ENCODE data around the gene RPS17.
A peak's percentile ranks its signal among the peaks of the same experiment; 100 is the strongest.
"Not testable (repeated sequence)": the region's sequence is repeated elsewhere in the genome, so short reads cannot be mapped to it uniquely, and the experiment has no call there.

The RPS17 gene

GRCh38 chr15:82530606-82531379 is 9.5 kb downstream of the RPS17 start:
- Histone ChIP-seq H3K9ac (ENCODE audit: low read depth in 1 of 2, low read length in 2 of 2) (peak overlapping the region in 1 of 2 donors; percentile 58), H3K4me3 (ENCODE audit: low read depth in 1 of 2, low read length in 2 of 2) (peak overlapping the region; percentile 31 to 72), H3K27me3 (ENCODE audit: control insufficient read depth in 1 of 2, insufficient read depth in 2 of 2, low read length in 2 of 2) (no peaks in the 10 kb centered on the region), H3K4me1 (ENCODE audit: control insufficient read depth in 1 of 2, insufficient read depth in 2 of 2, low read length in 2 of 2) (peaks cover 0 to 7% of the 10 kb centered on the region in 2 donors), H3K9me3 (ENCODE audit: control insufficient read depth in 1 of 2, low read length in 2 of 2) (no peaks in the 10 kb centered on the region), H3K36me3 (ENCODE audit: control insufficient read depth in 1 of 2, insufficient read depth in 2 of 2, low read length in 2 of 2) (peaks cover 3 to 25% of the 10 kb centered on the region in 2 donors), H3K27ac (ENCODE audit: low read depth, low read length) (no peak overlapping the region)

- peaks cover 0 to 7% of the 10 kb centered on the region in 2 donors for H3K4me1 ChIP-seq (ENCODE audit: control insufficient read depth in 1 of 2, insufficient read depth in 2 of 2, low read length in 2 of 2)
- H3K27ac ChIP-seq (ENCODE audit: low read depth, low read length): no peak overlapping the region
- H3K27me3 ChIP-seq (ENCODE audit: control insufficient read depth in 1 of 2, insufficient read depth in 2 of 2, low read length in 2 of 2): no peaks in the 10 kb centered on the region
These were observed 10.3 kb downstream of the RPS17 start for GRCh38 chr15:82530006-82530405.

GRCh38 chr15:82513587-82513986 is 26.7 kb downstream of the RPS17 start:
- not testable (repeated sequence) for H3K4me1 ChIP-seq (ENCODE audit: control insufficient read depth in 1 of 2, insufficient read depth in 2 of 2, low read length in 2 of 2); H3K4me3 ChIP-seq (ENCODE audit: low read depth in 1 of 2, low read length in 2 of 2); H3K36me3 ChIP-seq (ENCODE audit: control insufficient read depth in 1 of 2, insufficient read depth in 2 of 2, low read length in 2 of 2); H3K27ac ChIP-seq (ENCODE audit: low read depth, low read length); H3K9ac ChIP-seq (ENCODE audit: low read depth in 1 of 2, low read length in 2 of 2); H3K9me3 ChIP-seq (ENCODE audit: control insufficient read depth in 1 of 2, low read length in 2 of 2); H3K27me3 ChIP-seq (ENCODE audit: control insufficient read depth in 1 of 2, insufficient read depth in 2 of 2, low read length in 2 of 2)

More at GRCh38 chr15:82530006-82530405, 10.3 kb downstream of the RPS17 start:
- Histone ChIP-seq H3K9ac (ENCODE audit: low read depth in 1 of 2, low read length in 2 of 2) (no peak overlapping the region), H3K4me3 (ENCODE audit: low read depth in 1 of 2, low read length in 2 of 2) (no peak overlapping the region), H3K36me3 (ENCODE audit: control insufficient read depth in 1 of 2, insufficient read depth in 2 of 2, low read length in 2 of 2) (peaks cover 0 to 19% of the 10 kb centered on the region in 2 donors), H3K9me3 (ENCODE audit: control insufficient read depth in 1 of 2, low read length in 2 of 2) (no peaks in the 10 kb centered on the region)

GRCh38 chr15:82507693-82508092 is 32.6 kb downstream of the RPS17 start:
- not testable (repeated sequence) for H3K36me3 ChIP-seq (ENCODE audit: control insufficient read depth in 1 of 2, insufficient read depth in 2 of 2, low read length in 2 of 2); H3K4me1 ChIP-seq (ENCODE audit: control insufficient read depth in 1 of 2, insufficient read depth in 2 of 2, low read length in 2 of 2); H3K4me3 ChIP-seq (ENCODE audit: low read depth in 1 of 2, low read length in 2 of 2); H3K9me3 ChIP-seq (ENCODE audit: control insufficient read depth in 1 of 2, low read length in 2 of 2); H3K9ac ChIP-seq (ENCODE audit: low read depth in 1 of 2, low read length in 2 of 2); H3K27me3 ChIP-seq (ENCODE audit: control insufficient read depth in 1 of 2, insufficient read depth in 2 of 2, low read length in 2 of 2); H3K27ac ChIP-seq (ENCODE audit: low read depth, low read length)

- H3K4me3 ChIP-seq (ENCODE audit: low read depth in 1 of 2, low read length in 2 of 2); H3K9ac ChIP-seq (ENCODE audit: low read depth in 1 of 2, low read length in 2 of 2); H3K4me1 ChIP-seq (ENCODE audit: control insufficient read depth in 1 of 2, insufficient read depth in 2 of 2, low read length in 2 of 2); H3K9me3 ChIP-seq (ENCODE audit: control insufficient read depth in 1 of 2, low read length in 2 of 2); H3K27me3 ChIP-seq (ENCODE audit: control insufficient read depth in 1 of 2, insufficient read depth in 2 of 2, low read length in 2 of 2); H3K36me3 ChIP-seq (ENCODE audit: control insufficient read depth in 1 of 2, insufficient read depth in 2 of 2, low read length in 2 of 2); H3K27ac ChIP-seq (ENCODE audit: low read depth, low read length): not testable (repeated sequence)
These were observed 33.2 kb downstream of the RPS17 start for GRCh38 chr15:82507087-82507486.

- H3K4me3 ChIP-seq (ENCODE audit: low read depth in 1 of 2, low read length in 2 of 2); H3K27me3 ChIP-seq (ENCODE audit: control insufficient read depth in 1 of 2, insufficient read depth in 2 of 2, low read length in 2 of 2); H3K4me1 ChIP-seq (ENCODE audit: control insufficient read depth in 1 of 2, insufficient read depth in 2 of 2, low read length in 2 of 2); H3K9ac ChIP-seq (ENCODE audit: low read depth in 1 of 2, low read length in 2 of 2); H3K9me3 ChIP-seq (ENCODE audit: control insufficient read depth in 1 of 2, low read length in 2 of 2); H3K36me3 ChIP-seq (ENCODE audit: control insufficient read depth in 1 of 2, insufficient read depth in 2 of 2, low read length in 2 of 2); H3K27ac ChIP-seq (ENCODE audit: low read depth, low read length): not testable (repeated sequence)
These were observed 34.4 kb downstream of the RPS17 start for GRCh38 chr15:82505842-82506241.

- H3K27me3 ChIP-seq (ENCODE audit: control insufficient read depth in 1 of 2, insufficient read depth in 2 of 2, low read length in 2 of 2); H3K36me3 ChIP-seq (ENCODE audit: control insufficient read depth in 1 of 2, insufficient read depth in 2 of 2, low read length in 2 of 2); H3K9me3 ChIP-seq (ENCODE audit: control insufficient read depth in 1 of 2, low read length in 2 of 2); H3K4me3 ChIP-seq (ENCODE audit: low read depth in 1 of 2, low read length in 2 of 2); H3K27ac ChIP-seq (ENCODE audit: low read depth, low read length); H3K9ac ChIP-seq (ENCODE audit: low read depth in 1 of 2, low read length in 2 of 2); H3K4me1 ChIP-seq (ENCODE audit: control insufficient read depth in 1 of 2, insufficient read depth in 2 of 2, low read length in 2 of 2): not testable (repeated sequence)
These were observed 36.2 kb downstream of the RPS17 start for GRCh38 chr15:82504074-82504473.

- not testable (repeated sequence) for H3K36me3 ChIP-seq (ENCODE audit: control insufficient read depth in 1 of 2, insufficient read depth in 2 of 2, low read length in 2 of 2); H3K9me3 ChIP-seq (ENCODE audit: control insufficient read depth in 1 of 2, low read length in 2 of 2); H3K4me1 ChIP-seq (ENCODE audit: control insufficient read depth in 1 of 2, insufficient read depth in 2 of 2, low read length in 2 of 2); H3K9ac ChIP-seq (ENCODE audit: low read depth in 1 of 2, low read length in 2 of 2); H3K4me3 ChIP-seq (ENCODE audit: low read depth in 1 of 2, low read length in 2 of 2); H3K27me3 ChIP-seq (ENCODE audit: control insufficient read depth in 1 of 2, insufficient read depth in 2 of 2, low read length in 2 of 2); H3K27ac ChIP-seq (ENCODE audit: low read depth, low read length)
These were observed 37.4 kb downstream of the RPS17 start for GRCh38 chr15:82502700-82503339.

GRCh38 chr15:82500772-82501171 is 39.5 kb downstream of the RPS17 start:
- not testable (repeated sequence) for H3K27me3 ChIP-seq (ENCODE audit: control insufficient read depth in 1 of 2, insufficient read depth in 2 of 2, low read length in 2 of 2); H3K4me1 ChIP-seq (ENCODE audit: control insufficient read depth in 1 of 2, insufficient read depth in 2 of 2, low read length in 2 of 2); H3K27ac ChIP-seq (ENCODE audit: low read depth, low read length); H3K9me3 ChIP-seq (ENCODE audit: control insufficient read depth in 1 of 2, low read length in 2 of 2); H3K9ac ChIP-seq (ENCODE audit: low read depth in 1 of 2, low read length in 2 of 2); H3K36me3 ChIP-seq (ENCODE audit: control insufficient read depth in 1 of 2, insufficient read depth in 2 of 2, low read length in 2 of 2); H3K4me3 ChIP-seq (ENCODE audit: low read depth in 1 of 2, low read length in 2 of 2)

GRCh38 chr15:82497978-82498377 is 42.3 kb downstream of the RPS17 start:
- H3K9me3 ChIP-seq (ENCODE audit: control insufficient read depth in 1 of 2, low read length in 2 of 2); H3K27me3 ChIP-seq (ENCODE audit: control insufficient read depth in 1 of 2, insufficient read depth in 2 of 2, low read length in 2 of 2); H3K27ac ChIP-seq (ENCODE audit: low read depth, low read length); H3K36me3 ChIP-seq (ENCODE audit: control insufficient read depth in 1 of 2, insufficient read depth in 2 of 2, low read length in 2 of 2); H3K9ac ChIP-seq (ENCODE audit: low read depth in 1 of 2, low read length in 2 of 2); H3K4me1 ChIP-seq (ENCODE audit: control insufficient read depth in 1 of 2, insufficient read depth in 2 of 2, low read length in 2 of 2); H3K4me3 ChIP-seq (ENCODE audit: low read depth in 1 of 2, low read length in 2 of 2): not testable (repeated sequence)

Measured in duodenal mucosa (tissue), 2 donors.